Measurements from ENCODE around the gene ZFP90.

The ZFP90 gene

GRCh38 chr16:68538880-68539701, at the start of gene ZFP90:
Gene ZFP90, plus strand, starts transcription at chr16:68539291. Its CDS starts 502 bp downstream, at chr16:68539793.
- no peaks in the 10 kb centered on the region for H3K9me3 ChIP-seq
- peak within 1 kb of the TSS; percentile 88 to 93 for H3K4me3 ChIP-seq
- H3K27ac ChIP-seq: peak within 1 kb of the TSS; percentile 79 to 81
- TF ChIP-seq, protein P1, sequence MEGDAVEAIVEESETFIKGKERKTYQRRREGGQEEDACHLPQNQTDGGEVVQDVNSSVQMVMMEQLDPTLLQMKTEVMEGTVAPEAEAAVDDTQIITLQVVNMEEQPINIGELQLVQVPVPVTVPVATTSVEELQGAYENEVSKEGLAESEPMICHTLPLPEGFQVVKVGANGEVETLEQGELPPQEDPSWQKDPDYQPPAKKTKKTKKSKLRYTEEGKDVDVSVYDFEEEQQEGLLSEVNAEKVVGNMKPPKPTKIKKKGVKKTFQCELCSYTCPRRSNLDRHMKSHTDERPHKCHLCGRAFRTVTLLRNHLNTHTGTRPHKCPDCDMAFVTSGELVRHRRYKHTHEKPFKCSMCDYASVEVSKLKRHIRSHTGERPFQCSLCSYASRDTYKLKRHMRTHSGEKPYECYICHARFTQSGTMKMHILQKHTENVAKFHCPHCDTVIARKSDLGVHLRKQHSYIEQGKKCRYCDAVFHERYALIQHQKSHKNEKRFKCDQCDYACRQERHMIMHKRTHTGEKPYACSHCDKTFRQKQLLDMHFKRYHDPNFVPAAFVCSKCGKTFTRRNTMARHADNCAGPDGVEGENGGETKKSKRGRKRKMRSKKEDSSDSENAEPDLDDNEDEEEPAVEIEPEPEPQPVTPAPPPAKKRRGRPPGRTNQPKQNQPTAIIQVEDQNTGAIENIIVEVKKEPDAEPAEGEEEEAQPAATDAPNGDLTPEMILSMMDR (IDR thresholded peaks at IDR 0.05): no peak
- H3K27me3 ChIP-seq: no peaks in the 10 kb centered on the region
- DNase-seq: peak; percentile 85 to 91
- intact Hi-C loops (cut with DNase I; ENCODE audit: low total_unique reads): loop anchor here (10.0 kb wide), 1 partner anchor 796 kb away; the partner anchor contains the start of genes COG8, NIP7 and PDF
- H3K36me3 ChIP-seq: peaks cover 0 to 23% (median 20%) of the 10 kb centered on the region in 3 donors
- H3K4me1 ChIP-seq: peaks cover 0 to 8% (median 5%) of the 10 kb centered on the region in 4 donors

DNA sequence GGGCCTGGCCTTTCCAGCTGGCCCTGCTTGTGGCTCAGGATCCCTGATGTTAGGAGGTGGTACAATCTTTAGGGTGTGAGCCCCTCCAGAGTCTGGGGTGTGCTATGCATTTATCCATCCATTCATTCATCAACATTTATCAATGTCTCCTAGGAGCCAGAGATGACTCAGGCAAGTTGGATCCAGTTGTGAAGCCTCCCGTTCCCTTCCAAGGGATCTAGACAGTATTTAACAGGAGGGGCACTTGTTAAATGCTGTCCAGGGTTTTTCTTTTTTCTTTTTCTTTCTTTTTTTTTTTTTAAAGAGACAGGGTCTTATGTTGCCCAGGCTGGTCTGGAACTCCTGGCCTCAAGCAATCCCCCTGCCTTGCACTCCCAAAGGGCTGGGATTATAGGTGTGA, 48.7 kb upstream of the ZFP90 start:
- Histone ChIP-seq H3K4me1 (no peaks in the 10 kb centered on the region), H3K9me3 (no peaks in the 10 kb centered on the region), H3K27me3 (peaks cover 0 to 38% of the 10 kb centered on the region in 2 donors), H3K36me3 (no peaks in the 10 kb centered on the region), H3K27ac (no peak overlapping the region), H3K4me3 (no peak overlapping the region)
- intact Hi-C loops (cut with DNase I; ENCODE audit: low total_unique reads): no loop called here
- TF ChIP-seq, protein P1 (IDR thresholded peaks at IDR 0.05): no peak
- DNase-seq: no peak

DNA sequence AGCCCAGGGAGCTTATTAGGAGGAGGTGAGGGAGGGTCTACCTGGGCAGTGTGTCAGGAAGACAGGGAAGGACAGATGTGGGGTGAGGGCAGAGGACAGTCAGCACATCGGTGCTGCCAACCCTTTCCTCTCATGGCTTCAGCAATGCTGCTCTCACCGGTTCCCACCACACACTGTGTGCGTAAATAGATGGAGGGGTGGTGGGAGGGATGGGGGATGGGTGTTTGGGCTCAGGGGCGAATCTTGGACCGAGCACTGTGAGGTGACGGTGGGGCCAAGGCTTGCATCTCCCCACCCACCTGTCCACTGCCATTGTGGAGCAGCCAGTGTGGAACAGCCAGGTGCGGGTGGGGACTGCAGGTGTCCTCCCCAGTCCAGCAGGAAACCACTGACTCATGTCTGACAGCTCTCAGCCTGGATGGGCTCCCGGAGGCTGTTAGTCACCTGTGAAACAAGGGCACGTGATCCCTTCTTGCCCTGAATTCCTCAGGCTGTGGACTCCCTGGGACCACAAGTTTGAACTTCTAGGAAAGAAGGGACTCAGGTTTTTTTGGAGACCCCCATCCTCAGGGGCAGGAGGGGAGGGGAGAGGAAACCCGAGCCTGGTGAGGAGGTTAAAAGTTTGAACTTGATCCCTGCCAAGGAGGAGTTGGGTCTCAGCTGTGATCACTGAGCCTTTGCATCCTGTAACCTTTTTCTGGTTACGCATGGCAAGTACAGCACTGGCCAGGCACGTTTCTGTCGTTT, 48.1 kb upstream of the ZFP90 start:
- H3K4me1 ChIP-seq: no peaks in the 10 kb centered on the region
- intact Hi-C loops (cut with DNase I; ENCODE audit: low total_unique reads): no loop called here
- peaks cover 0 to 38% of the 10 kb centered on the region in 2 donors for H3K27me3 ChIP-seq
- no peaks in the 10 kb centered on the region for H3K36me3 ChIP-seq
- DNase-seq: no peak
- no peaks in the 10 kb centered on the region for H3K9me3 ChIP-seq
- no peak overlapping the region for H3K4me3 ChIP-seq
- TF ChIP-seq, protein P1 (IDR thresholded peaks at IDR 0.05): no peak
- H3K27ac ChIP-seq: no peak overlapping the region

DNA sequence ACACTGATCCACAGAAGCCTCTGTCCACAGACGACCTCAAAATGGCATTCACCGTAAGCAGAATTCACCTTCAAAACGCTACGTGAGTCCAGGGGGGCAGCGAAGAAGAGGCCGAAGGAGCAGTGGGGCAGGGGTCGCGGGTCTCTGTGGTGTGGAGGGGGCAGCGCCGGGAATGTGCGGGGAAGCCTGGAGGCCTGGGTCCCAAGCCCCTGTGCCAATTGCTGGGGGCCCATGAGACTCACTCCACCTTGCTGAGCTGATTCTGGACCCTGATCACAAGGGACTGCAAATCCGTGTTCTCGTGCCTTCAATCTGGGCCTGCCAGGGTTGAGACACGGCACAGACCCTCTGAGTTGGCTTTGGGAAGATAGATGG, 47.5 kb upstream of the ZFP90 start:
- no peak overlapping the region for H3K4me3 ChIP-seq
- H3K27ac ChIP-seq: no peak overlapping the region
- TF ChIP-seq, protein P1 (IDR thresholded peaks at IDR 0.05): no peak
- no peaks in the 10 kb centered on the region for H3K36me3 ChIP-seq
- peaks cover 0 to 38% of the 10 kb centered on the region in 2 donors for H3K27me3 ChIP-seq
- no peaks in the 10 kb centered on the region for H3K9me3 ChIP-seq
- intact Hi-C loops (cut with DNase I; ENCODE audit: low total_unique reads): no loop called here
- DNase-seq: no peak
- H3K4me1 ChIP-seq: no peaks in the 10 kb centered on the region

GRCh38 chr16:68492151-68492542, 46.9 kb upstream of the ZFP90 start:
- H3K27me3 ChIP-seq: peaks cover 0 to 42% of the 10 kb centered on the region in 2 donors
- H3K4me3 ChIP-seq: no peak overlapping the region
- no peaks in the 10 kb centered on the region for H3K36me3 ChIP-seq
- H3K9me3 ChIP-seq: no peaks in the 10 kb centered on the region
- no peak for DNase-seq
- H3K4me1 ChIP-seq: peaks cover 0 to 4% (median 0%) of the 10 kb centered on the region in 4 donors
- TF ChIP-seq, protein P1 (IDR thresholded peaks at IDR 0.05): no peak
- no peak overlapping the region for H3K27ac ChIP-seq
- intact Hi-C loops (cut with DNase I; ENCODE audit: low total_unique reads): no loop called here
